ENCODE measurements around the gene MT1H.

MT1H gene

GRCh38 chr16:56697456-56698155, 28.0 kb downstream of the MT1H start:
- H3K9me3 ChIP-seq, result peaks cover 36% of the 10 kb centered on the region
- H3K9ac ChIP-seq, result no peak overlapping the region
- TF ChIP-seq Cebpa-rat (IDR thresholded peaks at IDR 0.05), result no peak
- no peaks in the 10 kb centered on the region for H4K20me1 ChIP-seq
- no peak overlapping the region for H3K27ac ChIP-seq
- no peak overlapping the region for H3K4me3 ChIP-seq
- peaks cover 8% of the 10 kb centered on the region for H3K4me1 ChIP-seq
- no peaks in the 10 kb centered on the region for H3K36me3 ChIP-seq
- no peak overlapping the region for H3K4me2 ChIP-seq
- no peaks in the 10 kb centered on the region for H3K27me3 ChIP-seq

GRCh38 chr16:56700195-56700594, 30.6 kb downstream of the MT1H start:
- Histone ChIP-seq H3K27ac (no peak overlapping the region), H3K27me3 (no peaks in the 10 kb centered on the region), H3K4me1 (peaks cover 8% of the 10 kb centered on the region), H3K4me3 (no peak overlapping the region), H4K20me1 (no peaks in the 10 kb centered on the region), H3K9me3 (peaks cover 31% of the 10 kb centered on the region), H3K9ac (no peak overlapping the region), H3K36me3 (no peaks in the 10 kb centered on the region), H3K4me2 (no peak overlapping the region)
- peak; percentile 56; the same call in 1 of the 2 replicates for TF ChIP-seq Cebpa-rat (IDR thresholded peaks at IDR 0.05)

- Histone ChIP-seq H3K4me1 (peaks cover 8% of the 10 kb centered on the region), H3K4me2 (no peak overlapping the region), H3K27me3 (no peaks in the 10 kb centered on the region), H3K36me3 (no peaks in the 10 kb centered on the region), H3K9ac (no peak overlapping the region), H3K4me3 (no peak overlapping the region), H4K20me1 (no peaks in the 10 kb centered on the region), H3K9me3 (peaks cover 26% of the 10 kb centered on the region), H3K27ac (no peak overlapping the region)
- TF ChIP-seq Cebpa-rat (IDR thresholded peaks at IDR 0.05), result no peak
Measured at GRCh38 chr16:56700631-56701030, 31.0 kb downstream of the MT1H start.

GRCh38 chr16:56701534-56701933, 31.9 kb downstream of the MT1H start:
- H3K4me2 ChIP-seq, result peak overlapping the region; percentile 28; the same call in 1 of the 2 replicates
- no peaks in the 10 kb centered on the region for H3K36me3 ChIP-seq

GRCh38 chr16:56702836-56703235, 33.2 kb downstream of the MT1H start:
- Histone ChIP-seq H3K36me3 (no peaks in the 10 kb centered on the region), H3K9me3 (peaks cover 6% of the 10 kb centered on the region; the same call in 1 of the 2 replicates), H3K27me3 (no peaks in the 10 kb centered on the region), H4K20me1 (no peaks in the 10 kb centered on the region), H3K27ac (no peak overlapping the region), H3K4me3 (no peak overlapping the region), H3K4me1 (peaks cover 8% of the 10 kb centered on the region), H3K9ac (no peak overlapping the region), H3K4me2 (no peak overlapping the region)
- TF ChIP-seq Cebpa-rat (IDR thresholded peaks at IDR 0.05), result no peak

More at GRCh38 chr16:56701534-56701933, 31.9 kb downstream of the MT1H start:
- Histone ChIP-seq H3K4me3 (no peak overlapping the region), H3K4me1 (peaks cover 8% of the 10 kb centered on the region), H3K27me3 (no peaks in the 10 kb centered on the region), H3K27ac (no peak overlapping the region), H3K9me3 (peaks cover 19% of the 10 kb centered on the region), H4K20me1 (no peaks in the 10 kb centered on the region), H3K9ac (no peak overlapping the region)
- no peak for TF ChIP-seq Cebpa-rat (IDR thresholded peaks at IDR 0.05)

GRCh38 chr16:56708525-56709442, 39.2 kb downstream of the MT1H start:
- Histone ChIP-seq H3K36me3 (no peaks in the 10 kb centered on the region), H3K9me3 (no peaks in the 10 kb centered on the region), H3K27ac (no peak overlapping the region), H3K4me1 (peaks cover 13% of the 10 kb centered on the region), H3K4me2 (peak overlapping the region; percentile 31; the same call in 1 of the 2 replicates), H4K20me1 (no peaks in the 10 kb centered on the region), H3K27me3 (no peaks in the 10 kb centered on the region), H3K9ac (no peak overlapping the region), H3K4me3 (no peak overlapping the region)
- TF ChIP-seq Cebpa-rat (IDR thresholded peaks at IDR 0.05), result no peak

- TF ChIP-seq Cebpa-rat (IDR thresholded peaks at IDR 0.05), result no peak
Measured at GRCh38 chr16:56709443-56710040, 39.9 kb downstream of the MT1H start.

GRCh38 chr16:56710181-56710737, 40.6 kb downstream of the MT1H start:
- Histone ChIP-seq H3K36me3 (no peaks in the 10 kb centered on the region), H3K27me3 (no peaks in the 10 kb centered on the region), H3K9ac (no peak overlapping the region), H3K4me2 (no peak overlapping the region), H3K9me3 (no peaks in the 10 kb centered on the region), H3K27ac (no peak overlapping the region), H3K4me3 (no peak overlapping the region), H3K4me1 (peaks cover 13% of the 10 kb centered on the region), H4K20me1 (no peaks in the 10 kb centered on the region)
- no peak for TF ChIP-seq Cebpa-rat (IDR thresholded peaks at IDR 0.05)

More at GRCh38 chr16:56709443-56710040, 39.9 kb downstream of the MT1H start:
- no peaks in the 10 kb centered on the region for H3K36me3 ChIP-seq
- peaks cover 13% of the 10 kb centered on the region for H3K4me1 ChIP-seq
- no peaks in the 10 kb centered on the region for H4K20me1 ChIP-seq
- no peak overlapping the region for H3K4me2 ChIP-seq
- no peak overlapping the region for H3K27ac ChIP-seq
- H3K27me3 ChIP-seq, result no peaks in the 10 kb centered on the region
- H3K4me3 ChIP-seq, result no peak overlapping the region
- H3K9ac ChIP-seq, result no peak overlapping the region
- no peaks in the 10 kb centered on the region for H3K9me3 ChIP-seq

GRCh38 chr16:56711862-56712261, 42.2 kb downstream of the MT1H start:
- Histone ChIP-seq H3K27ac (no peak overlapping the region), H3K36me3 (no peaks in the 10 kb centered on the region), H3K4me3 (no peak overlapping the region), H3K27me3 (no peaks in the 10 kb centered on the region), H4K20me1 (no peaks in the 10 kb centered on the region), H3K4me2 (no peak overlapping the region), H3K4me1 (peaks cover 15% of the 10 kb centered on the region), H3K9me3 (no peaks in the 10 kb centered on the region), H3K9ac (no peak overlapping the region)
- no peak for TF ChIP-seq Cebpa-rat (IDR thresholded peaks at IDR 0.05)
